Thyroid gland (tissue), 4 donors: ENCODE data around the gene AGFG2. TPM values are rescaled to one million over a fixed set of nuclear protein-coding genes. Genes with fewer than 3 reads are reported as not detected.
A peak's percentile ranks its signal among the peaks of the same experiment; 100 is the strongest.
"Not testable (repeated sequence)": the region's sequence is repeated elsewhere in the genome, so short reads cannot be mapped to it uniquely, and the experiment has no call there.

Experiments
- DNase-seq, 2 donors: peaks; one replicate each; pipeline ENCODE4 v3.0.0-alpha.2; 2019
- H3K27ac ChIP-seq, 3 donors: fragments of 200-600 bp; sonication (generic); 1 replicate in 2 of 3; 2 replicates in 1 of 3; pipeline ENCODE4 v1.5.1; 2016 to 2019; ENCODE audit warnings: mild to moderate bottlenecking in 1 of 3, moderate library complexity in 1 of 3
- H3K27me3 ChIP-seq: fragments of 200-600 bp; sonication (generic); one replicate; pipeline ENCODE4 v1.5.1; 2019
- H3K36me3 ChIP-seq, 2 donors: fragments of 200-600 bp; sonication (generic); one replicate each; pipeline ENCODE4 v1.5.1; 2016 to 2019
- H3K4me1 ChIP-seq, 2 donors: fragments of 200-600 bp; sonication (generic); one replicate each; pipeline ENCODE4 v1.5.1; 2017 to 2019
- H3K4me3 ChIP-seq, 3 donors: fragments of 200-600 bp; sonication (generic); replicated peaks in 1 of 3; 1 replicate in 2 of 3; 2 replicates in 1 of 3; pipeline ENCODE4 v1.5.1; 2016; ENCODE audit warnings: mild to moderate bottlenecking in 1 of 3
- H3K9me3 ChIP-seq: fragments of 200-600 bp; sonication (generic); one replicate; pipeline ENCODE4 v1.5.1; 2017
- CTCF ChIP-seq, 6 experiments: fragments of 200-600 bp in 3 of 6; fragments of 450-650 bp in 3 of 6; sonication (generic) in 3 of 6; IDR thresholded peaks; one replicate each; pipeline ENCODE4 v1.5.1; 2016 to 2019; ENCODE audit warnings: antibody characterized with exemption in 6 of 6, mild to moderate bottlenecking in 2 of 6, inconsistent platforms in 1 of 6, moderate library complexity in 1 of 6
- POLR2A ChIP-seq, 2 donors: fragments of 450-650 bp; IDR thresholded peaks; one replicate each; pipeline ENCODE4 v1.6.1; 2017; ENCODE audit warnings: antibody characterized with exemption in 2 of 2, mild to moderate bottlenecking in 2 of 2, moderate library complexity in 1 of 2
- WGBS, 2 donors: methylation state at CpG; one replicate each; pipeline ENCODE4 v1.1.5; 2017; 5-methylcytosine and 5-hydroxymethylcytosine counted together
- intact Hi-C: fragments of 100-400 bp; cut with DNase I; formaldehyde crosslinking; loops from one replicate; pipeline ENCODE4 v1.15.1; 2023
- total RNA-seq, 4 donors: library from RNA; depleted of rRNA; stranded (reverse); fragments of >200 nt; gene quantifications; one replicate each; pipeline ENCODE4 v1.2.3, GENCODE V29; 2016

Gene AGFG2
- total RNA-seq, 4 donors from 2014 or later = 26.1 to 34.6 (median 28.0) TPM

DNA sequence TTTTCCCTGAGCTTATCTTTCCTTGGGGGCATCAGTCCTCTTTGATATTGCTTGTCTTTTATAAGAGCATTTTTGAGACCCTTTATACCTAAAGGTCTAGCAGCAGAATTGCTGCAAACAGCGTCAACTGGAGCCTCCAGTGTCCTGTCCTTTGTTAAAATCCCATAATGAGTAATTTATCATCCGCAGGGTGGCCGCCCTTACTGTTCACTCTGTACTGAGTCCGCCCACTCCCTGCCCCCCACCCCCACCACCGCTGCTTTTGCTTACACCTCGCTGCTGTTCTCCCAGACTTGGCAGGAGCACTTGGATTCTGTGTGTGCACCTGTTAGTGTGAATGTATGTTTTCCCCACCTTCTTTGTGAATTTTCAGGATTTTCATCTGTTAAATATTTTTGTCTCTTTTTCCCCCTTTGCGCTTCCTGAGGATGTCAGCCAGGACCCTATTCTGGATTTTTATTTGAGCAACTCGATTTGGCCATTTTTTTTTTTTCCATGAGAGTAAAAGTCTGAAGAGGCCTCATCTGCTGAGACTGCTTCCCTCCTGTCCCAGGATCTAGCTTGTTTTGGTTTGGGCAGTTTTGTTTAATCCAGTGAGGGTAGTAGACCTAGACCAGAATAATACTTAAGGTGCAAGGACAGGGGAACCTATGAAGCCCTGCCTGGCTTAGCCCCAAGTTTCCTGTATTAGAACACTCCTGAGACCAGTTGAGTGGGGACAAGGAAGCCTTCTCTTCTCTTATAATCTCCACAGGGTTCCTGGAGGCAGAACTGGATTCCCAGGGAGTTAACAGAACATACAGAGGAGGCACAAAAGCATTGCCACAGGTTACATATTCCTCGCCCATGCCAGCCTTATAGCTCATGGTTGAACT, 8.2 kb downstream of the AGFG2 start:
- TF ChIP-seq POLR2A (IDR thresholded peaks at IDR 0.05) (peak in 1 of 2 donors; percentile 26), CTCF (IDR thresholded peaks at IDR 0.05) (no peak)
- DNase-seq = peak; percentile 92
- no peak overlapping the region for H3K4me3 ChIP-seq
- no peaks in the 10 kb centered on the region for H3K9me3 ChIP-seq
- intact Hi-C loops = no loop called here
- WGBS, 2 donors = 51 to 52% methylated on average over 9 of the region's 9 CpGs
- H3K27me3 ChIP-seq = no peaks in the 10 kb centered on the region
- H3K4me1 ChIP-seq = peaks cover 49 to 63% of the 10 kb centered on the region in 2 donors
- peaks cover 0 to 13% of the 10 kb centered on the region in 2 donors for H3K36me3 ChIP-seq
- H3K27ac ChIP-seq = peak overlapping the region; percentile 96 to 99 (median 96)

- Histone ChIP-seq H3K36me3 (peaks cover 0 to 19% of the 10 kb centered on the region in 2 donors), H3K4me3 (no peak overlapping the region), H3K27me3 (no peaks in the 10 kb centered on the region), H3K27ac (peak overlapping the region; percentile 96 to 99 (median 96)), H3K9me3 (no peaks in the 10 kb centered on the region), H3K4me1 (peaks cover 49 to 63% of the 10 kb centered on the region in 2 donors)
- WGBS, 2 donors = 17 to 30% methylated on average over 2 of the region's 2 CpGs
- DNase-seq = peak; percentile 72 to 78
- intact Hi-C loops = no loop called here
- peak in 4 of 6 experiments; percentile 13 to 31 (median 24) for TF ChIP-seq CTCF (IDR thresholded peaks at IDR 0.05)
- TF ChIP-seq POLR2A (IDR thresholded peaks at IDR 0.05) = no peak
Measured at GRCh38 chr7:100547872-100548271, 8.9 kb downstream of the AGFG2 start.

DNA sequence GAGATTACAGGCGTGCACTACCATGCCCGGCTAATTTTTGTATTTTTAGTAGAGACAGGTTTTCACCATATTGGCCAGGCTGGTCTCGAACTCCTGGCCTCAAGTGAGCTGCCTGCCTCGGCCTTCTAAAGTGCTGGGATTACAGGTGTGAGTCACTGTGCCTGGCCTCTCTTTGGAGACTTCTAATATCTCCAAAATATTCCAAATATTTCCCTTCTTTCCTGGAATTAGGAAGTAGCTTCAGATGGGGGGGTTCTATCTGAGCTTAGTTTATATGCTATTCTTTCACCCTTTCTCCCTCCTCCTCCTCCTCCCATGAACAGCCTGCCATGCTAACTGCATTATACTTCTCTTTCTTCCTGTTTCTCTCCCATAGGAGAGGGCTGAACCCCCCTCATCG, 9.4 kb downstream of the AGFG2 start:
- 44 to 72% methylated on average over 5 of the region's 5 CpGs for WGBS, 2 donors
- H3K27me3 ChIP-seq, DNase-seq, H3K9me3 ChIP-seq, intact Hi-C loops, H3K4me3 ChIP-seq: not testable (repeated sequence)
- Histone ChIP-seq H3K4me1 (peaks cover 49 to 60% of the 10 kb centered on the region in 2 donors), H3K36me3 (peaks cover 0 to 24% of the 10 kb centered on the region in 2 donors), H3K27ac (peak overlapping the region; percentile 96 to 99 (median 96))

- Histone ChIP-seq H3K9me3 (no peaks in the 10 kb centered on the region), H3K4me1 (peaks cover 13 to 22% of the 10 kb centered on the region in 2 donors), H3K27me3 (no peaks in the 10 kb centered on the region), H3K36me3 (peaks cover 4 to 45% of the 10 kb centered on the region in 2 donors), H3K27ac (no peak overlapping the region), H3K4me3 (no peak overlapping the region)
- no peak for TF ChIP-seq CTCF (IDR thresholded peaks at IDR 0.05)
- no peak for TF ChIP-seq POLR2A (IDR thresholded peaks at IDR 0.05)
- intact Hi-C loops = no loop called here
- WGBS, 2 donors = 92 to 97% methylated on average over 2 of the region's 2 CpGs
- DNase-seq = no peak
Measured at GRCh38 chr7:100552532-100552931, 13.5 kb downstream of the AGFG2 start.

- H3K36me3 ChIP-seq = peaks cover 4 to 45% of the 10 kb centered on the region in 2 donors
- 88 to 92% methylated on average over 3 of the region's 3 CpGs for WGBS, 2 donors
Measured at GRCh38 chr7:100553032-100553431, 14.0 kb downstream of the AGFG2 start.

More at GRCh38 chr7:100553032-100553431, 14.0 kb downstream of the AGFG2 start:
- Histone ChIP-seq H3K27me3 (no peaks in the 10 kb centered on the region), H3K4me1 (peaks cover 8 to 17% of the 10 kb centered on the region in 2 donors), H3K27ac (no peak overlapping the region), H3K4me3 (no peak overlapping the region), H3K9me3 (no peaks in the 10 kb centered on the region)
- intact Hi-C loops = no loop called here
- DNase-seq = no peak
- no peak for TF ChIP-seq CTCF (IDR thresholded peaks at IDR 0.05)
- no peak for TF ChIP-seq POLR2A (IDR thresholded peaks at IDR 0.05)
